K562 (cell line): Measurements from ENCODE around the gene MBD5.

Experiments used
- FOXM1 ChIP-seq, 2 experiments: fragments of 450-650 bp in 1 of 2; sonication (generic) in 1 of 2; formaldehyde crosslinking in 1 of 2; IDR thresholded peaks; 2 replicates each; pipeline versions ENCODE4 v1.6.1 to v1.9.0; 2017 to 2022; ENCODE audit warnings: low read depth in 2 of 2, mild to moderate bottlenecking in 2 of 2, missing genetic modification reagents in 1 of 2, moderate library complexity in 1 of 2
- RFX1 ChIP-seq: fragments of 450-650 bp; IDR thresholded peaks from 2 replicates; pipeline ENCODE4 v1.6.1; 2016; ENCODE audit warnings: mild to moderate bottlenecking, moderate library complexity
- TAF1 ChIP-seq: IDR thresholded peaks from 2 replicates; pipeline ENCODE4 v1.6.1; 2011; ENCODE audit warnings: mild to moderate bottlenecking, low read length, moderate library complexity; ENCODE audit not compliant: insufficient read depth, control insufficient read depth, severe bottlenecking; ENCODE audit errors: extremely low read depth

- TF ChIP-seq RFX1 = peak; percentile 72
- no peak for TF ChIP-seq TAF1
- no peak for TF ChIP-seq FOXM1 (IDR thresholded peaks at IDR 0.05; ENCODE audit: low read depth)
- no peak for TF ChIP-seq FOXM1 (CRISPR knock-in tag; IDR thresholded peaks at IDR 0.05; ENCODE audit: low read depth)
Observed at GRCh38 chr2:148483665-148484064, 462.8 kb downstream of the MBD5 start.
